NCI-H146 treated with DMSO at 0.1 percent for 48 hours (cell line): ENCODE measurements around the gene ICAM4.
"Not testable (repeated sequence)": the region's sequence is repeated elsewhere in the genome, so short reads cannot be mapped to it uniquely, and the experiment has no call there.

Experiments used
- DNase-seq: peaks from one replicate; lab custom pipeline; 2025; ENCODE audit not compliant: unreplicated experiment; lab: John Stamatoyannopoulos, UW

ICAM4 gene

GRCh38 chr19:10268071-10268470, 18.7 kb upstream of the ICAM4 start:
- DNase-seq = no peak

- DNase-seq = peak; percentile 46
Measured at GRCh38 chr19:10269333-10270179, 17.2 kb upstream of the ICAM4 start.

GRCh38 chr19:10270180-10270615, 16.6 kb upstream of the ICAM4 start:
- DNase-seq = no peak

GRCh38 chr19:10270616-10271394, 15.9 kb upstream of the ICAM4 start, which contains the start of gene ICAM1:
TSS of gene ICAM1 (plus strand) at chr19:10271120. CDS start at chr19:10271160, 40 bp downstream.
- peak; percentile 52 for DNase-seq

GRCh38 chr19:10271543-10272086, 15.1 kb upstream of the ICAM4 start:
- DNase-seq = no peak

- no peak for DNase-seq
Measured at GRCh38 chr19:10274589-10274988, 12.2 kb upstream of the ICAM4 start.

- no peak for DNase-seq
Measured at GRCh38 chr19:10277795-10278589, 8.8 kb upstream of the ICAM4 start.

- no peak for DNase-seq
Measured at GRCh38 chr19:10278935-10279334, 7.8 kb upstream of the ICAM4 start.

GRCh38 chr19:10279737-10280442, 6.9 kb upstream of the ICAM4 start:
- DNase-seq = no peak

GRCh38 chr19:10282043-10282442, 4.7 kb upstream of the ICAM4 start:
- DNase-seq = not testable (repeated sequence)

GRCh38 chr19:10283301-10284064, 3.3 kb upstream of the ICAM4 start:
- no peak for DNase-seq

GRCh38 chr19:10284065-10284959, 2.4 kb upstream of the ICAM4 start:
- no peak for DNase-seq

- no peak for DNase-seq
Measured at GRCh38 chr19:10284960-10285278, 1.8 kb upstream of the ICAM4 start.

GRCh38 chr19:10285393-10285792, 1.4 kb upstream of the ICAM4 start:
- no peak for DNase-seq

- peak; percentile 48 for DNase-seq
Measured at GRCh38 chr19:10288662-10289166, 2.0 kb downstream of the ICAM4 start.

- peak; percentile 72 for DNase-seq
Measured at GRCh38 chr19:10289167-10289835, 2.5 kb downstream of the ICAM4 start.

GRCh38 chr19:10289836-10290356, 3.1 kb downstream of the ICAM4 start, which contains the start of gene ICAM5:
TSS of gene ICAM5 (plus strand) at chr19:10289952. CDS start at chr19:10290044, 92 bp downstream.
- peak; percentile 65 for DNase-seq
